Osteoblast (primary cell): ENCODE measurements around the gene SPG11. TPM values are rescaled to one million over a fixed set of nuclear protein-coding genes. Genes with fewer than 3 reads are reported as not detected.

Source experiments
- DNase-seq: peaks from one replicate; pipeline ENCODE4 v3.0.0; 2011; ENCODE audit warnings: low spot score, mixed read lengths; ENCODE audit not compliant: insufficient read length; ENCODE audit errors: missing footprints
- H2AFZ ChIP-seq: 2 replicates; pipeline ENCODE4 v1.6.0; 2011; ENCODE audit warnings: mild to moderate bottlenecking, low read length
- H3K27ac ChIP-seq: 2 replicates; pipeline ENCODE4 v1.5.1; 2011; ENCODE audit warnings: mild to moderate bottlenecking, low read depth, low read length, moderate library complexity
- H3K27me3 ChIP-seq: 2 replicates; pipeline ENCODE4 v1.6.0; 2012; ENCODE audit warnings: mild to moderate bottlenecking, control low read depth, inconsistent platforms, low read length, moderate library complexity; ENCODE audit not compliant: insufficient read depth
- H3K36me3 ChIP-seq: 2 replicates; pipeline ENCODE4 v1.5.1; 2011; ENCODE audit warnings: mild to moderate bottlenecking, low read length, control low read depth, moderate library complexity; ENCODE audit not compliant: insufficient read depth
- H3K4me1 ChIP-seq: 2 replicates; pipeline ENCODE4 v1.5.1; 2011; ENCODE audit warnings: mild to moderate bottlenecking, low read length, control low read depth, moderate library complexity; ENCODE audit not compliant: insufficient read depth
- H3K4me2 ChIP-seq: 2 replicates; pipeline ENCODE4 v1.6.0; 2011; ENCODE audit warnings: mild to moderate bottlenecking, low read length; ENCODE audit not compliant: insufficient read depth
- H3K4me3 ChIP-seq: fragments of 200-600 bp; sonication (generic); 3 replicates; pipeline ENCODE4 v1.5.1; 2012; ENCODE audit warnings: mild to moderate bottlenecking, low read length, inconsistent platforms; ENCODE audit not compliant: insufficient read depth
- H3K79me2 ChIP-seq: 2 replicates; pipeline ENCODE4 v1.6.0; 2012; ENCODE audit warnings: mild to moderate bottlenecking, low read length, control low read depth, inconsistent platforms; ENCODE audit not compliant: insufficient read depth
- H3K9me3 ChIP-seq: 2 replicates; pipeline ENCODE4 v1.5.1; 2011; ENCODE audit warnings: low read depth, low read length, control low read depth
- H4K20me1 ChIP-seq: 2 replicates; pipeline ENCODE4 v1.6.0; 2012; ENCODE audit warnings: mild to moderate bottlenecking, low read length, control low read depth; ENCODE audit not compliant: insufficient read depth
- total RNA-seq: library from RNA; depleted of rRNA; stranded (reverse); fragments of >200 nt; gene quantifications from 2 replicates; pipeline ENCODE4 v1.2.3, GENCODE V29; 2012
- TF ChIP-seq, protein P1 (sequence below): IDR thresholded peaks from 2 replicates; pipeline ENCODE4 v1.5.1; 2011; ENCODE audit warnings: mild to moderate bottlenecking, low read depth, low read length, moderate library complexity; ENCODE audit errors: extremely low read depth

Gene SPG11
- total RNA-seq, 1 donor: 95.9 TPM

DNA sequence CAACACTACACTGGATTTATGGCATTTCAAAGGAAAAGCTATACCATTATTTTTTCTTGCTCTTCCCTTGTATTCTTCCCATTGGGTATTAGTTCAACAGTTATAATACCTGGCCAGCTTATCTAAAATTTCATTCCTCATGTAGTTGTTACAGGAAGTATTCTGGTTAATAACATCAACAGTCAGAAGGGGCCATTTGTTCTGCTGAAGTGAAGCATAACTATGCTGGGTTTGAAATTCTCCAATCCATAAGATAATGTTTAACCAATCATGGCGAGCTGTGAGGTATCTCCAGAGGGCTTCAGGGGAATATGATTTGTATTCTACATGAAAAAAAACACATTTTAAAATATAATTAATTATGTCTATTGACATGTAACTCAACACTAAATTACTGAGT lies 43.4 kb downstream of the SPG11 start:
- H3K4me3 ChIP-seq: no peak overlapping the region
- TF ChIP-seq, protein P1, sequence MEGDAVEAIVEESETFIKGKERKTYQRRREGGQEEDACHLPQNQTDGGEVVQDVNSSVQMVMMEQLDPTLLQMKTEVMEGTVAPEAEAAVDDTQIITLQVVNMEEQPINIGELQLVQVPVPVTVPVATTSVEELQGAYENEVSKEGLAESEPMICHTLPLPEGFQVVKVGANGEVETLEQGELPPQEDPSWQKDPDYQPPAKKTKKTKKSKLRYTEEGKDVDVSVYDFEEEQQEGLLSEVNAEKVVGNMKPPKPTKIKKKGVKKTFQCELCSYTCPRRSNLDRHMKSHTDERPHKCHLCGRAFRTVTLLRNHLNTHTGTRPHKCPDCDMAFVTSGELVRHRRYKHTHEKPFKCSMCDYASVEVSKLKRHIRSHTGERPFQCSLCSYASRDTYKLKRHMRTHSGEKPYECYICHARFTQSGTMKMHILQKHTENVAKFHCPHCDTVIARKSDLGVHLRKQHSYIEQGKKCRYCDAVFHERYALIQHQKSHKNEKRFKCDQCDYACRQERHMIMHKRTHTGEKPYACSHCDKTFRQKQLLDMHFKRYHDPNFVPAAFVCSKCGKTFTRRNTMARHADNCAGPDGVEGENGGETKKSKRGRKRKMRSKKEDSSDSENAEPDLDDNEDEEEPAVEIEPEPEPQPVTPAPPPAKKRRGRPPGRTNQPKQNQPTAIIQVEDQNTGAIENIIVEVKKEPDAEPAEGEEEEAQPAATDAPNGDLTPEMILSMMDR: no peak
- H3K27me3 ChIP-seq: no peaks in the 10 kb centered on the region
- no peak overlapping the region for H3K27ac ChIP-seq
- no peaks in the 10 kb centered on the region for H3K79me2 ChIP-seq
- no peak overlapping the region for H2AFZ ChIP-seq
- H3K36me3 ChIP-seq: peaks cover 39% of the 10 kb centered on the region
- H3K4me2 ChIP-seq: no peak overlapping the region
- H3K9me3 ChIP-seq: no peaks in the 10 kb centered on the region
- no peak for DNase-seq
- no peaks in the 10 kb centered on the region for H4K20me1 ChIP-seq
- no peaks in the 10 kb centered on the region for H3K4me1 ChIP-seq

DNA sequence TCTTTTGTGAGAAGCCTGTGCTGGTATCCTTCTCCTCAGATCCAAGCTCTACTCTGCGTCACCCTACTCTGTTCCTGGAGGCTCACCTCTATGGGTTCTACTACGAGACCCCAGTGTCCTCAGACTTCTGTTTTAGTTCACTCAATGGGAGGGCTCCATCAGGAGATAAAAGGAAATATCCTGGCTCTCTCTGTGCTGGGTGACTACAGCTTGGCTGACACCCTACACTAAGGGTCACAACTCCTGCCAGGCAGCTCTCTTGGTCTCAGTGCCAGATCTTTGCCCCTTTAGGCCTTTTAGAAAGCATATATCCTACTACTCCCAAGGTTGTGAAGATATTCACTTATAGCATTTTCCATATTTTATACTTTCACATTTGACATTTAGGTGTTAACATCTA lies 46.5 kb downstream of the SPG11 start:
- TF ChIP-seq, protein P1: no peak
- no peaks in the 10 kb centered on the region for H3K79me2 ChIP-seq
- H3K27ac ChIP-seq: no peak overlapping the region
- no peaks in the 10 kb centered on the region for H4K20me1 ChIP-seq
- no peaks in the 10 kb centered on the region for H3K27me3 ChIP-seq
- H3K36me3 ChIP-seq: peaks cover 31% of the 10 kb centered on the region
- no peak overlapping the region for H2AFZ ChIP-seq
- DNase-seq: no peak
- no peaks in the 10 kb centered on the region for H3K9me3 ChIP-seq
- no peak overlapping the region for H3K4me3 ChIP-seq
- no peaks in the 10 kb centered on the region for H3K4me1 ChIP-seq
- no peak overlapping the region for H3K4me2 ChIP-seq

DNA sequence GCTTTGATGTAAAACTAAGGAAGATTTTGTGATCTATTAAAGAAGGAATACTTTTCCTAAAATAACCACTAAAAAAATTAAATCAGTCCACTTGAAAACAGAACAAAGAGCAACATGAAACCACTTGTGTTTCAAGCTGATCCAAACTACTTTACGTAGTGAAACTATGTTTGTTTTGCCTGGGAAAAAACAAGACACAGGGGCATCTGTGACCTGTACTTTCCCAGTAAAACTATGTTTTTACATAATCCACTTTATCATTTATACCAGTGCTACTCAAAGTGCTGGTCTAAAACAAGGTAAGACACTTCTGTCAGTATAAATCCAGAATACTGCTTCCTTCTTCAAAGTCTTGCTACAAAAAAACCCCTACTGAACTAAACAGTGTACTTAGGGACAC lies 56.7 kb downstream of the SPG11 start:
- Histone ChIP-seq H4K20me1 (no peaks in the 10 kb centered on the region), H3K4me1 (no peaks in the 10 kb centered on the region), H3K4me2 (no peak overlapping the region), H3K79me2 (no peaks in the 10 kb centered on the region), H3K9me3 (no peaks in the 10 kb centered on the region), H3K36me3 (peaks cover 46% of the 10 kb centered on the region), H2AFZ (no peak overlapping the region), H3K27ac (no peak overlapping the region), H3K4me3 (no peak overlapping the region), H3K27me3 (no peaks in the 10 kb centered on the region)
- DNase-seq: no peak
- TF ChIP-seq, protein P1: no peak

DNA sequence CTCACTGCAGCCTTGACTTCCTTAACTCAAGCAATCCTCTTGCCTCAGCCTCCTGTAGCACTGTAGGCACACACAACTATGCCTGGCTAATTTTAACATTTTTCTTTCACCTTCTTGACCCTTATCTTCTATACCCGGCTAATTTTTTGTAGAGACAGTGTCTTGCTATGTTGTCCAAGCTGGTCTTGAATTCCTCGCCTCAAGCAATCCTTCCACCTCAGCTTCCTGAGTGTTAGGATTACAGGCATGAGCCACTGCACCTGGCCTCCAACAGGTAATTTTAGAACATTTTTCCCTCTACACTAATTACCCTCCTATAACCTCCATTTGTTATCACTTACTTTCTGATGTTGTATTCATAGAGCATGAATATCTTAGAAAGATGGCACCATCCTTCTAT lies 60.3 kb downstream of the SPG11 start:
- Histone ChIP-seq H3K36me3 (peaks cover 62% of the 10 kb centered on the region), H3K4me2 (no peak overlapping the region), H2AFZ (no peak overlapping the region), H4K20me1 (no peaks in the 10 kb centered on the region), H3K9me3 (no peaks in the 10 kb centered on the region), H3K4me3 (no peak overlapping the region), H3K27me3 (no peaks in the 10 kb centered on the region), H3K27ac (no peak overlapping the region), H3K4me1 (no peaks in the 10 kb centered on the region), H3K79me2 (no peaks in the 10 kb centered on the region)
- TF ChIP-seq, protein P1: no peak
- no peak for DNase-seq
